ENCODE data around the gene CTNND2. TPM values are rescaled to one million over a fixed set of nuclear protein-coding genes. Genes with fewer than 3 reads are reported as not detected.

Gene CTNND2
- total RNA-seq, 1 experiment from 2014 or later: 2.9 TPM

- Histone ChIP-seq H3K4me3 (ENCODE audit: insufficient read depth, low read depth, low read length) (no peak overlapping the region), H3K36me3 (replicated peaks; ENCODE audit: control insufficient read depth, insufficient read depth, low read length) (no peaks in the 10 kb centered on the region), H3K27me3 (ENCODE audit: control insufficient read depth, insufficient read depth, low read length) (no peaks in the 10 kb centered on the region)
- DNase-seq: no peak
These were observed 914.5 kb downstream of the CTNND2 start for GRCh38 chr5:10989577-10990263.

GRCh38 chr5:10988622-10989021, 915.6 kb downstream of the CTNND2 start:
- H3K36me3 ChIP-seq (replicated peaks; ENCODE audit: control insufficient read depth, insufficient read depth, low read length): no peaks in the 10 kb centered on the region
- DNase-seq: peak; percentile 51
- H3K27me3 ChIP-seq (ENCODE audit: control insufficient read depth, insufficient read depth, low read length): no peaks in the 10 kb centered on the region
- no peak overlapping the region for H3K4me3 ChIP-seq (ENCODE audit: insufficient read depth, low read depth, low read length)

- no peaks in the 10 kb centered on the region for H3K27me3 ChIP-seq (ENCODE audit: control insufficient read depth, insufficient read depth, low read length)
- H3K36me3 ChIP-seq (replicated peaks; ENCODE audit: control insufficient read depth, insufficient read depth, low read length): no peaks in the 10 kb centered on the region
- no peak overlapping the region for H3K4me3 ChIP-seq (ENCODE audit: insufficient read depth, low read depth, low read length)
- peak; percentile 85 for DNase-seq
These were observed 916.2 kb downstream of the CTNND2 start for GRCh38 chr5:10987925-10988504.

- Histone ChIP-seq H3K27me3 (ENCODE audit: control insufficient read depth, insufficient read depth, low read length) (no peaks in the 10 kb centered on the region), H3K36me3 (replicated peaks; ENCODE audit: control insufficient read depth, insufficient read depth, low read length) (no peaks in the 10 kb centered on the region), H3K4me3 (ENCODE audit: insufficient read depth, low read depth, low read length) (no peak overlapping the region)
- DNase-seq: no peak
These were observed 916.8 kb downstream of the CTNND2 start for GRCh38 chr5:10987276-10987924.

GRCh38 chr5:10985721-10986110, 918.5 kb downstream of the CTNND2 start:
- Histone ChIP-seq H3K4me3 (ENCODE audit: insufficient read depth, low read depth, low read length) (no peak overlapping the region), H3K36me3 (replicated peaks; ENCODE audit: control insufficient read depth, insufficient read depth, low read length) (no peaks in the 10 kb centered on the region), H3K27me3 (ENCODE audit: control insufficient read depth, insufficient read depth, low read length) (no peaks in the 10 kb centered on the region)
- DNase-seq: no peak

DNA sequence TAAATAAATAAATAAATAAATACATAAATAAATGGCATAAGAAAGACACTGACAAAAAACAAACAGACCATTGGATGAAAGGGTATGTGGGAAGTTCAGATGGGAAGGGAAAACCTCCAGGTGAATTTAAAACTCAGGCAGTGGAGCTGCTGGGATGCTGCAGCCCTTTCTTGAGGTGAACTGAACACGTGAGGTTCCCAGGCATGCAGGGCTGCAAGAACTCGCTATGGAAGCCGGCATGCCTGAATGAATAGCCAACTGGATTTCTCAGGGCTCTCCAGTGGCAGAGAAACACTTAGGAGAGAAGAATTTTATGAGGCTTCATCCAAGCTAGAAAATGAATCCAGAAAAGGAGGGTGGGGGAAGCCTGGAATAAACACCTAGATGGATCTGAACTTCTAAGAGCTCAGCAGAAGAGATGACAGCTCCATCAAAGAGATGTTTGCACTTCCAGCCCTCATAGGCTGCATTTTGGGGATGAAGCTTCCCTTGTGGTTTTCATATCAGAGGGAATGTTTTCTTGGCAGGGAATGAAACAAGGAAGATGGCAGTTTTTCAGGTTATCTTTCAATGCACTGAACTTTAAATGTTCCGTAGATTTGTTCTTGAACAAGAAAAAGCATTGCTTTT, 919.0 kb downstream of the CTNND2 start:
- DNase-seq: no peak
- H3K36me3 ChIP-seq (replicated peaks; ENCODE audit: control insufficient read depth, insufficient read depth, low read length): no peaks in the 10 kb centered on the region
- no peaks in the 10 kb centered on the region for H3K27me3 ChIP-seq (ENCODE audit: control insufficient read depth, insufficient read depth, low read length)
- no peak overlapping the region for H3K4me3 ChIP-seq (ENCODE audit: insufficient read depth, low read depth, low read length)

GRCh38 chr5:10984021-10984715, 920.1 kb downstream of the CTNND2 start:
- no peak for DNase-seq
- Histone ChIP-seq H3K36me3 (replicated peaks; ENCODE audit: control insufficient read depth, insufficient read depth, low read length) (no peaks in the 10 kb centered on the region), H3K4me3 (ENCODE audit: insufficient read depth, low read depth, low read length) (no peak overlapping the region), H3K27me3 (ENCODE audit: control insufficient read depth, insufficient read depth, low read length) (no peaks in the 10 kb centered on the region)

GRCh38 chr5:10982626-10983025, 921.6 kb downstream of the CTNND2 start:
- no peaks in the 10 kb centered on the region for H3K27me3 ChIP-seq (ENCODE audit: control insufficient read depth, insufficient read depth, low read length)
- no peaks in the 10 kb centered on the region for H3K36me3 ChIP-seq (replicated peaks; ENCODE audit: control insufficient read depth, insufficient read depth, low read length)
- no peak for DNase-seq
- no peak overlapping the region for H3K4me3 ChIP-seq (ENCODE audit: insufficient read depth, low read depth, low read length)

DNA sequence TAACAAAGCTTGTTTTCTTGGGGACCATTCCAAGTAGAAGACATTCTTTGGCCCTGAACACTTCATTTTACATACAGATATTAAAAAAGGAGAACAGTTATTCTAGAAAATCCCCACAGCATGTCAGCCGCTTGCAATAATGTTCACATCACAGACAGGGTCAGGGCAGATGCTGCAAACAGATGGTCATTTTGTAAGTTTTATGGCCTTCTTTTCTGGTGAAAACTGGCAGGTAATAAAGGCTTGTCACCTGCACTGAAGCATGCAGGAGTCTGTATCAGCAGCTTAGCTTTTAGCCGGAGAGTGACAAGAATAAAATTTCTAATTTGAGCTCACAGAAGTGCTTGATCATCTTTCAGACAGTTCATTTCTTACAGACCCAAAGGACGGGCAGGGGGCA, 922.3 kb downstream of the CTNND2 start:
- no peaks in the 10 kb centered on the region for H3K27me3 ChIP-seq (ENCODE audit: control insufficient read depth, insufficient read depth, low read length)
- H3K36me3 ChIP-seq (replicated peaks; ENCODE audit: control insufficient read depth, insufficient read depth, low read length): no peaks in the 10 kb centered on the region
- H3K4me3 ChIP-seq (ENCODE audit: insufficient read depth, low read depth, low read length): no peak overlapping the region
- DNase-seq: no peak

- DNase-seq: no peak
- H3K4me3 ChIP-seq (ENCODE audit: insufficient read depth, low read depth, low read length): no peak overlapping the region
- H3K36me3 ChIP-seq (replicated peaks; ENCODE audit: control insufficient read depth, insufficient read depth, low read length): no peaks in the 10 kb centered on the region
- H3K27me3 ChIP-seq (ENCODE audit: control insufficient read depth, insufficient read depth, low read length): no peaks in the 10 kb centered on the region
These were observed 927.2 kb downstream of the CTNND2 start for GRCh38 chr5:10977011-10977410.

DNA sequence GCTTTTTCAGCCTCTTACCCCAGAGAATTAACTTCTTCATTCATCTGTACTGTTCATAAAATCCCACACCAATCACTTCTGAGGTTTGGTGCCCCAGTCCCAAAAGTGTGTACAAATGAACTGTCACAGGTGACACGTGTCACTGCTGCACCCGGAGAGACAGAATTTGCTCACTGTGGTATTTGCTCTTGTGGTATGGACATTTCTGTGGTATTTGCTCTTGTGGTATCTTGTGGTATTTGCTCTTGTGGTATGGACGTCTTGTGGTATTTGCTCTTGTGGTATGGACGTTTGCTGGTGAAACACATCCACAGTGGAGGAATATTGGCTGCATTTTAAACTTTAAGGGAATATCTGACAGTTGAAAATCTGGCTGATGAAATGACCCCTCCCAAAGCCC, 928.3 kb downstream of the CTNND2 start:
- no peaks in the 10 kb centered on the region for H3K36me3 ChIP-seq (replicated peaks; ENCODE audit: control insufficient read depth, insufficient read depth, low read length)
- H3K4me3 ChIP-seq (ENCODE audit: insufficient read depth, low read depth, low read length): no peak overlapping the region
- no peak for DNase-seq
- no peaks in the 10 kb centered on the region for H3K27me3 ChIP-seq (ENCODE audit: control insufficient read depth, insufficient read depth, low read length)

- no peak for DNase-seq
- Histone ChIP-seq H3K36me3 (replicated peaks; ENCODE audit: control insufficient read depth, insufficient read depth, low read length) (no peaks in the 10 kb centered on the region), H3K4me3 (ENCODE audit: insufficient read depth, low read depth, low read length) (no peak overlapping the region), H3K27me3 (ENCODE audit: control insufficient read depth, insufficient read depth, low read length) (no peaks in the 10 kb centered on the region)
These were observed 929.4 kb downstream of the CTNND2 start for GRCh38 chr5:10974850-10975249.

DNA sequence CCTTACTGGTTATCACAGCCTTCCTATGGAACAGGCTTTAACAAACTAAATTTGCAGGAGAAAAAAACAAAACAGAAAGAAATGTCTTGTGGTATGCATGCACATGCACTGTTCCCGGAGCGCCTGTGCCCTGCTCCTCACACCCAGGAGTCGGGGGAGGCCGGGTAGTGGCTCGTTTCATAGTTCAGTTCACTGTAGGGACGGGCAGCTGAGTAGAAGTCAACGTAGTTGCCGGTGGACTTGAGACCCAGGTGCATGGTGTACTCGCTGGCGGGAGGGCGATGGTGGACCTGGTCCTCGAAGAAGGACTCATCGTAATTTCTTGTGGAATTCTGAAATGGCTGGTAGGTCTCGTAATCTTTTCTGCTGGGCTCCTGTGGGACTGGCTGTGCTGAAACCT, 930.9 kb downstream of the CTNND2 start:
- no peaks in the 10 kb centered on the region for H3K27me3 ChIP-seq (ENCODE audit: control insufficient read depth, insufficient read depth, low read length)
- no peak overlapping the region for H3K4me3 ChIP-seq (ENCODE audit: insufficient read depth, low read depth, low read length)
- no peak for DNase-seq
- H3K36me3 ChIP-seq (replicated peaks; ENCODE audit: control insufficient read depth, insufficient read depth, low read length): no peaks in the 10 kb centered on the region

DNA sequence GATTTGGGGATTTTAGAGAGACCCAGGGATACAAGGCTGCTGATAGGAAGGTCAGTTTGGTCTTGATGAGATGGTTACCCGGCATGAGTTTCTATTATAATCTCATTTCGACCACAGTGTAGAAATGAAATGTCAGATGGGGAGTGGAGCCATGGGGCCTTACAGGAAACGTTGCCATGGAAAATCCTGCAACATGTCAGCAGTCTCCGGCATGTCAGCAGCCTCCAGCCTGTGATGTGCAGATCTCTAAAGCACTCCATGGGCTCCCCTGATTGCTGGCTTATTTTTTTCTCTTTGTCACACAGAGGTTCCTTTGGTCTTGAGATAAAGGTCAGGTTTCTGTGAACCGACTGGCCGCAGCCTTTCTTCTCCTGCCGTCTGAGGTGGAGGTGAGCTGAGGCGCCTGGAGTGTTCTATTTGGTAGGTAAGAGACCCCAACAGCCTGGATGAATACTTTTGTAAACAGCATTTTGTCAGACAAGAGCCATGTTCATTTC, 934.5 kb downstream of the CTNND2 start:
- no peaks in the 10 kb centered on the region for H3K36me3 ChIP-seq (replicated peaks; ENCODE audit: control insufficient read depth, insufficient read depth, low read length)
- H3K27me3 ChIP-seq (ENCODE audit: control insufficient read depth, insufficient read depth, low read length): no peaks in the 10 kb centered on the region
- no peak overlapping the region for H3K4me3 ChIP-seq (ENCODE audit: insufficient read depth, low read depth, low read length)
- no peak for DNase-seq
